ENCODE measurements around the gene HMX3. TPM values are rescaled to one million over a fixed set of nuclear protein-coding genes. Genes with fewer than 3 reads are reported as not detected.
"Not testable (repeated sequence)": the region's sequence is repeated elsewhere in the genome, so short reads cannot be mapped to it uniquely, and the experiment has no call there.

HMX3 gene
- total RNA-seq, 4 donors from 2014 or later: 1.1 to 3.4 TPM; not detected in 2

- Histone ChIP-seq H3K27ac (peak overlapping the region in 3 of 4 donors; percentile 3 to 40 (median 22)), H3K4me3 (no peak overlapping the region), H3K4me1 (peaks cover 0 to 17% (median under 1%) of the 10 kb centered on the region in 4 donors), H3K9me3 (no peaks in the 10 kb centered on the region), H3K36me3 (peaks cover 0 to 73% (median 4%) of the 10 kb centered on the region in 3 donors), H3K27me3 (no peaks in the 10 kb centered on the region)
- DNase-seq: peak in 1 of 3 donors; percentile 52
- TF ChIP-seq POLR2A (IDR thresholded peaks at IDR 0.05) (no peak), CTCF (IDR thresholded peaks at IDR 0.05) (no peak)
Observed at GRCh38 chr10:123160311-123160980, 24.7 kb downstream of the HMX3 start.

GRCh38 chr10:123164319-123164718 is 28.5 kb downstream of the HMX3 start:
- H3K27me3 ChIP-seq: no peaks in the 10 kb centered on the region
- H3K4me3 ChIP-seq: no peak overlapping the region
- no peaks in the 10 kb centered on the region for H3K4me1 ChIP-seq
- DNase-seq: no peak
- H3K9me3 ChIP-seq: no peaks in the 10 kb centered on the region
- TF ChIP-seq CTCF (IDR thresholded peaks at IDR 0.05) (no peak), POLR2A (IDR thresholded peaks at IDR 0.05) (no peak)
- H3K36me3 ChIP-seq: peaks cover 0 to 84% (median 4%) of the 10 kb centered on the region in 3 donors
- H3K27ac ChIP-seq: no peak overlapping the region

GRCh38 chr10:123165445-123166072 is 29.8 kb downstream of the HMX3 start:
- TF ChIP-seq CTCF (IDR thresholded peaks at IDR 0.05): no peak
- TF ChIP-seq POLR2A (IDR thresholded peaks at IDR 0.05): no peak
- H3K4me1 ChIP-seq: no peaks in the 10 kb centered on the region
- H3K36me3 ChIP-seq: peaks cover 0 to 81% (median 4%) of the 10 kb centered on the region in 3 donors

GRCh38 chr10:123166618-123167017 is 30.8 kb downstream of the HMX3 start:
- no peaks in the 10 kb centered on the region for H3K27me3 ChIP-seq
- TF ChIP-seq CTCF (IDR thresholded peaks at IDR 0.05) (no peak), POLR2A (IDR thresholded peaks at IDR 0.05) (no peak)
- H3K27ac ChIP-seq: no peak overlapping the region
- DNase-seq: no peak
- peaks cover 0 to 70% (median 4%) of the 10 kb centered on the region in 3 donors for H3K36me3 ChIP-seq
- H3K4me3 ChIP-seq: no peak overlapping the region
- H3K4me1 ChIP-seq: no peaks in the 10 kb centered on the region
- no peaks in the 10 kb centered on the region for H3K9me3 ChIP-seq

More at GRCh38 chr10:123165445-123166072, 29.8 kb downstream of the HMX3 start:
- Histone ChIP-seq H3K9me3 (no peaks in the 10 kb centered on the region), H3K27me3 (no peaks in the 10 kb centered on the region), H3K4me3 (no peak overlapping the region), H3K27ac (no peak overlapping the region)
- DNase-seq: no peak

GRCh38 chr10:123170961-123171360 is 35.2 kb downstream of the HMX3 start:
- H3K27me3 ChIP-seq: no peaks in the 10 kb centered on the region
- DNase-seq: no peak
- no peak overlapping the region for H3K27ac ChIP-seq
- no peak for TF ChIP-seq CTCF (IDR thresholded peaks at IDR 0.05)
- TF ChIP-seq POLR2A (IDR thresholded peaks at IDR 0.05): no peak
- no peak overlapping the region for H3K4me3 ChIP-seq
- no peaks in the 10 kb centered on the region for H3K4me1 ChIP-seq
- H3K36me3 ChIP-seq: peaks cover 0 to 27% (median 0%) of the 10 kb centered on the region in 3 donors
- H3K9me3 ChIP-seq: no peaks in the 10 kb centered on the region

- not testable (repeated sequence) for H3K27me3 ChIP-seq, DNase-seq, H3K27ac ChIP-seq, H3K4me1 ChIP-seq, H3K4me3 ChIP-seq, H3K9me3 ChIP-seq
- peaks cover 0 to 20% (median 0%) of the 10 kb centered on the region in 3 donors for H3K36me3 ChIP-seq
Observed at GRCh38 chr10:123171616-123172015, 35.8 kb downstream of the HMX3 start.

Data from Peyer's patch (tissue), 4 donors.